ENCODE data around the gene ARHGEF10L.

Gene ARHGEF10L

DNA sequence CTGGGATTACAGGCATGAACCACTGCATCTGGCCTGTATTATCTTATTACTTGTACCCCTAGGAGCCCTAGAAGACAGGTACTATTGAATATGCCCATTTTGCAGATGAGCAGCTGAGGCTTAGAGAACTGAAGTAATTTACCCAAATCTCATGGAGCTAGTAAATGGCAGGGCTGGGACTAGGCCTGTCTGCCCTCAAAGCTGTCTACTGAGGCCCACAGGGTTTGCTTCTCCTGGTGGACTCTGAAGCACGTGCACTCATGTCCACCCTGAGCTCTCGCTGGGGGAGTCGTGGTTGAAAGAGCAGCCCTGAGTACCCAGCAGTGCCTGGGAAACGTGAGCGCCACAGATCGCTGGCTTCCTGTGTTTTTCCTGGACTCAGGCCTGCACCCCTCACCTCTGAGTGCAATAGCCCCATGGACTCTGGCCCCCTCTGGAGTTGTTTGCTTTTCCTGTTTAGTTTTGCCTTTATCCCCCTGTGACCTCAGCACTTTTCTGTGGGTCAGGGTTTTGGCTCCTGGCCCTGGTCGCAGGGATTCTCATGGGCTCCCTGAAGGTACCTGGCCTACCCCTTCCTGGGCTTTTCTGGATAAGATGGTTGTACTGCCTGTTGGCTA, 52.4 kb downstream of the ARHGEF10L start:
- DNase-seq (ENCODE audit: low read depth), result no peak
- TF ChIP-seq, protein P1, sequence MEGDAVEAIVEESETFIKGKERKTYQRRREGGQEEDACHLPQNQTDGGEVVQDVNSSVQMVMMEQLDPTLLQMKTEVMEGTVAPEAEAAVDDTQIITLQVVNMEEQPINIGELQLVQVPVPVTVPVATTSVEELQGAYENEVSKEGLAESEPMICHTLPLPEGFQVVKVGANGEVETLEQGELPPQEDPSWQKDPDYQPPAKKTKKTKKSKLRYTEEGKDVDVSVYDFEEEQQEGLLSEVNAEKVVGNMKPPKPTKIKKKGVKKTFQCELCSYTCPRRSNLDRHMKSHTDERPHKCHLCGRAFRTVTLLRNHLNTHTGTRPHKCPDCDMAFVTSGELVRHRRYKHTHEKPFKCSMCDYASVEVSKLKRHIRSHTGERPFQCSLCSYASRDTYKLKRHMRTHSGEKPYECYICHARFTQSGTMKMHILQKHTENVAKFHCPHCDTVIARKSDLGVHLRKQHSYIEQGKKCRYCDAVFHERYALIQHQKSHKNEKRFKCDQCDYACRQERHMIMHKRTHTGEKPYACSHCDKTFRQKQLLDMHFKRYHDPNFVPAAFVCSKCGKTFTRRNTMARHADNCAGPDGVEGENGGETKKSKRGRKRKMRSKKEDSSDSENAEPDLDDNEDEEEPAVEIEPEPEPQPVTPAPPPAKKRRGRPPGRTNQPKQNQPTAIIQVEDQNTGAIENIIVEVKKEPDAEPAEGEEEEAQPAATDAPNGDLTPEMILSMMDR (IDR thresholded peaks at IDR 0.05; ENCODE audit: insufficient read depth, low read depth, low read length, missing control alignments), result no peak
- no peak overlapping the region for H3K4me3 ChIP-seq (ENCODE audit: low read length)

DNA sequence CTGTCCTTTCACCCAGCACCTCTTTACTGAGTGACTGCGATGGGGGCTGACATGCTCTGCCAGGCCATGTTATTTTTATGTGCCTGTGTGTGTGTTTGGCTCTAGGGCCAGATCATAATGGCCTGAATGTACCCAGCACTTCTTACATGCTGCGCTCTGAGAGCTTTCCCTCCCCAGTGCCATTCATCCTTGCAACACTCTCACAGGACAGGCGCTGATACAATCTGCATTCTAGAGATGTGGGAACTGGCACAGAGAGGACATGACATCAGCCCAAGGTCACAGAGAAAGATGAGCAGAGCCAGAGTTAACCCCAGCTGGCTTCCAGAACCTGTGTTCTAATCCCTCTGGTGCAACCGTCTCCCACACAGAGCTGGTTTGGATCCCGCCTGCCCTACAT, 54.5 kb downstream of the ARHGEF10L start:
- DNase-seq (ENCODE audit: low read depth), result no peak
- H3K4me3 ChIP-seq (ENCODE audit: low read length), result no peak overlapping the region
- TF ChIP-seq, protein P1 (IDR thresholded peaks at IDR 0.05; ENCODE audit: insufficient read depth, low read depth, low read length, missing control alignments), result no peak

DNA sequence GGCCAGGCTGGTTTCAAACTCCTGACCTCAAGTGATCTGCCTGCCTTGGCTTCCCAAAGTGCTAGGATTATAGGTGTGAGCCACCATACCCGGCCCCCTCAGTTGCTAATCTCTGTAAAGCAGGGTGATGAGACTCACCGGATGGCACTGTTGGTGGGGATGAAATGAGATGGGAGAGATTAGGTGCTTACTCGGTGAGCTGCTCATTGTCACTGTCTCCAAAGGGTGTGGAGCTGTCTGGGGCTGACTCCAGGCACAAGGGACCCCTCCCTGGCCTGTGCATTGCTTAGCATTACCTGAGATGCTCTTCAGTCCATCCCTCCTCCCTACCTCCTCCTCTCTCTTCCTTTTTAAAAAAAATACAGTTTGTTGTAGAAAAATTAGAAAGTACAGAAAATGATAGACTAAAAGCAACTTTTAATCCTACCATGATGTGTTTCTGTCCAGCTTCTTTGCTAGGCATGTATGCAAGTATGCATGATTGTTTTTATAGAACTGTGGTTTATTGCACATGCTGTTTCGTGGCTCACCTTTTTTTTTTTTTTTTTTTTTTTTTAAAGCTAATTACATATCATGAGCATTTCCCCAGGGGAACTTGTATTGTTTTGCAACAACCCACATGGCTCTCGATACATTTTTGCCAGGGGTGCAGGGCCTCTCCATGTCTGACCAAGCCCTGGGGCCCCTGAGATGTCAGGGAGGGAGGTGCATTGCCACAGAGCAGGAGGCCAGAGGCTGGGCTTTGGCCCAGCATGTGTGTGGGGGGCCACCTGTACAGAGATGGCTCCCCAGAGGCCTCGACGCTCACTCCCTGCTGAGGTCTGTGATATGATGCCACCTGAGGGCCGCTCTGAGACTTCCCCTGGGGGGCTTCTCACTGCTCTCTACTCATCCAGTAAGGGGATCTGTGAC, 55.4 kb downstream of the ARHGEF10L start:
- H3K4me3 ChIP-seq (ENCODE audit: low read length), result no peak overlapping the region
- TF ChIP-seq, protein P1 (IDR thresholded peaks at IDR 0.05; ENCODE audit: insufficient read depth, low read depth, low read length, missing control alignments), result no peak
- no peak for DNase-seq (ENCODE audit: low read depth)

DNA sequence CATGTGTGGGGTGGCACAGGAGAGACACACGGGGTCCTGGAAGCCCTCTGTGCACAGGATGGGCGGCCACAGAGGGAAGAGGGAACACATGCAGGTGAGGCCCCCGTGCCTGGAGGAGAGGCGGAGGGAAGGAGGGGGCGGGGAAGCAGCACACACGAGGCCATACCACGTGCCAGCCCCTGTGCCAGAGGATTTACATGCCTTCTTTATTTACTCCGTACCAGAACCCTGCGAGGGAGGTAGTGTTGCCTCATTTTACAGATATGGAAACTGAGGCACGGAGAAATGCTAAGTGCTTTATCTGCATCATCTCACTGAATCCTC, 56.1 kb downstream of the ARHGEF10L start:
- no peak for DNase-seq (ENCODE audit: low read depth)
- no peak overlapping the region for H3K4me3 ChIP-seq (ENCODE audit: low read length)
- TF ChIP-seq, protein P1 (IDR thresholded peaks at IDR 0.05; ENCODE audit: insufficient read depth, low read depth, low read length, missing control alignments), result no peak

DNA sequence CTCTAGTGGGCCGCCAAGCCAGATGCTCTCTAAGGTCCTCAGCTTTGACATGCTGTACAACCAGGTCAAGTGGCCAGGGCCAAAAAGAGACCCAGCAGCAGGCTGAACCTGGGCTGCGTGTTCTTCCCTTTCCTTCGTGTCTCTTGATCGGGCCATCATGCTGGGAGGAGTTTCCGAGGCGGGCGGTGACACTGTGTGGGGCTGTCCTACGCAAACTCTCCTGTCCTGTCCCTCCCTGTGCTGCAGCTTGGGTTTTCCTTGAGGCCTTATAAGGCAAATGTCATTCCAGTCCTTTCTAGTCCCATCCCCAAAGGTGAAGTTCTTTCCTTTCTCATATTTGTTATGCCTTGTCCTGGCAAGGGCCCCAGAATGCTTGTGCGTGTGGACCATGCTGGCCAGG, 56.7 kb downstream of the ARHGEF10L start:
- TF ChIP-seq, protein P1 (IDR thresholded peaks at IDR 0.05; ENCODE audit: insufficient read depth, low read depth, low read length, missing control alignments), result no peak
- H3K4me3 ChIP-seq (ENCODE audit: low read length), result no peak overlapping the region
- DNase-seq (ENCODE audit: low read depth), result no peak

DNA sequence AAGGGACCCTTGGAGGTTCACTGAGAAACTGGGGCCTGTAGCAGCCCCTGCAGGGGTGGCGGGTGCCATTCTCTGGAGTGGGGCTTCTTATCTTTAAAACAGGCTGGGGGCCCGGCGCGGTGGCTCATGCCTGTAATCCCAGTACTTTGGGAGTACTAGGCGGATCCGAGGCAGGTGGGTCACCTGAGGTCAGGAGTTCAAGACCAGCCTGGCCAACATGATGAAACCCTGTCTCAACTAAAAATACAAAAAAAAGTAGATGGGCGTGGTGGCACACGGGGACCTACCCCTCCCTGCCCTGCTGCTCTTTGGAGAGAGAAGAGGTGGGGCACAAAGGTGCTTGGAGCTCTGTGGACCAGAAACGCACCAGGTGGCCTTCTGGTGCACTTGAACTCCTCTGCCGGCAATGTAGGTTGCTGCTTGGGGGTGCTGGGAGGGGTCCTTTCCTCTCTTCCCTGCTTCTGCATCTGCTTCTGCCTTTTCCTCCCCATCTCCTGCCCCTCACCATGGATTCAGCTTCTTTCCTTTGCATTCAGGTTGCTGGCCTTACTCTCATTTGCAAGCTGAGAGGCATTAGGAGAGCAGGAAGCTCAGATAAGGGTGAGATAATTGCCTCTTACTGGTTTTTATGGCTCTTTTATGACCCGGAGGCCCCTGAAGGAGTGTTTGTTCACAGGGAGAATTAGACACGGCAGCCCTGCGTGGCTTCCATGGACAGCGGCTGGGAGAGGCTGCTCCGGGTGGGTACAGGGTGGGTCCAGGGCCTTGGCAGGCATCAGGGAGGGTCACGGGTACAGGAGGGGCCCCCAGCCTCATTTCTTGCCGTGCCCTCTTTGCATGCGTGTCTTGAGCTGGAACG, 57.4 kb downstream of the ARHGEF10L start:
- TF ChIP-seq, protein P1 (IDR thresholded peaks at IDR 0.05; ENCODE audit: insufficient read depth, low read depth, low read length, missing control alignments), result no peak
- DNase-seq (ENCODE audit: low read depth), result no peak
- no peak overlapping the region for H3K4me3 ChIP-seq (ENCODE audit: low read length)

Measured in epithelial cell of esophagus (primary cell).